H9 (cell line): Measurements from ENCODE around the gene TRPM8. TPM values are rescaled to one million over a fixed set of nuclear protein-coding genes. Genes with fewer than 3 reads are reported as not detected.

Experiments
- DNase-seq: peaks from one replicate; pipeline ENCODE4 v3.0.0-alpha.2; 2017
- H2AFZ ChIP-seq: one replicate; pipeline ENCODE4 v1.6.1; 2013; ENCODE audit warnings: mild to moderate bottlenecking, low read length, control low read depth, moderate library complexity
- H2AK5ac ChIP-seq: 2 replicates; pipeline ENCODE4 v1.6.1; 2013; ENCODE audit warnings: low read length, control low read depth, mixed read lengths; ENCODE audit not compliant: insufficient read length
- H2BK120ac ChIP-seq: one replicate; pipeline ENCODE4 v1.6.1; 2013; ENCODE audit warnings: low read depth, mild to moderate bottlenecking, low read length, control low read depth, inconsistent platforms; ENCODE audit not compliant: poor library complexity, severe bottlenecking
- H2BK12ac ChIP-seq: 2 replicates; pipeline ENCODE4 v1.6.1; 2013; ENCODE audit warnings: low read length, control low read depth, mixed read lengths, low read depth; ENCODE audit not compliant: insufficient read length
- H2BK15ac ChIP-seq: 2 replicates; pipeline ENCODE4 v1.6.1; 2013; ENCODE audit warnings: low read depth, low read length, control low read depth
- H2BK20ac ChIP-seq: one replicate; pipeline ENCODE4 v1.6.1; 2013; ENCODE audit warnings: low read depth, mild to moderate bottlenecking, low read length, control low read depth, inconsistent platforms; ENCODE audit not compliant: poor library complexity, severe bottlenecking
- H2BK5ac ChIP-seq: 2 replicates; pipeline ENCODE4 v1.6.1; 2013; ENCODE audit warnings: low read length, control low read depth, mixed read lengths; ENCODE audit not compliant: insufficient read length
- H3K14ac ChIP-seq: 2 replicates; pipeline ENCODE4 v1.6.1; 2013; ENCODE audit warnings: low read length, control low read depth; ENCODE audit not compliant: insufficient read depth
- H3K18ac ChIP-seq: 2 replicates; pipeline ENCODE4 v1.6.1; 2013; ENCODE audit warnings: low read depth, mild to moderate bottlenecking, mixed read lengths, low read length, control low read depth; ENCODE audit not compliant: insufficient read length
- H3K23ac ChIP-seq: 2 replicates; pipeline ENCODE4 v1.6.1; 2013; ENCODE audit warnings: low read length, control low read depth, mixed read lengths, low read depth; ENCODE audit not compliant: insufficient read length
- H3K23me2 ChIP-seq: 2 replicates; pipeline ENCODE4 v1.6.1; 2013; ENCODE audit warnings: low read depth, mild to moderate bottlenecking, mixed read lengths, low read length, control low read depth; ENCODE audit not compliant: insufficient read length, poor library complexity, severe bottlenecking
- H3K27ac ChIP-seq: 2 replicates; pipeline ENCODE4 v1.5.1; 2013; ENCODE audit warnings: low read length, control low read depth, mixed read lengths, low read depth; ENCODE audit not compliant: insufficient read length
- H3K27me3 ChIP-seq: 2 replicates; pipeline ENCODE4 v1.6.1; 2013; ENCODE audit warnings: low read length, control low read depth, inconsistent platforms; ENCODE audit not compliant: insufficient read depth
- H3K4ac ChIP-seq: 2 replicates; pipeline ENCODE4 v1.6.1; 2013; ENCODE audit warnings: low read depth, mild to moderate bottlenecking, control low read depth, inconsistent platforms, low read length, moderate library complexity
- H3K4me1 ChIP-seq: 2 replicates; pipeline ENCODE4 v1.6.1; 2013; ENCODE audit warnings: low read length, control low read depth, inconsistent platforms; ENCODE audit not compliant: insufficient read depth
- H3K4me2 ChIP-seq: 2 replicates; pipeline ENCODE4 v1.6.1; 2013; ENCODE audit warnings: low read length, control low read depth, mixed read lengths; ENCODE audit not compliant: insufficient read length, insufficient read depth
- H3K56ac ChIP-seq: 2 replicates; pipeline ENCODE4 v1.6.1; 2013; ENCODE audit warnings: low read depth, mild to moderate bottlenecking, mixed read lengths, low read length, control low read depth; ENCODE audit not compliant: insufficient read length
- H3K79me1 ChIP-seq: 2 replicates; pipeline ENCODE4 v1.6.1; 2013; ENCODE audit warnings: low read depth, mild to moderate bottlenecking, moderate library complexity, low read length, control low read depth, inconsistent platforms; ENCODE audit not compliant: insufficient read depth, poor library complexity, severe bottlenecking
- H3K79me2 ChIP-seq: 2 replicates; pipeline ENCODE4 v1.6.1; 2013; ENCODE audit warnings: low read length, control low read depth, inconsistent platforms; ENCODE audit not compliant: insufficient read depth
- H3K9ac ChIP-seq: 2 replicates; pipeline ENCODE4 v1.6.1; 2013; ENCODE audit warnings: low read length, control low read depth, mixed read lengths; ENCODE audit not compliant: insufficient read length; ENCODE audit errors: extremely low read depth
- H3K9me3 ChIP-seq: one replicate; pipeline ENCODE4 v1.6.1; 2013; ENCODE audit warnings: low read depth, low read length, inconsistent platforms; ENCODE audit not compliant: control insufficient read depth
- H3T11ph ChIP-seq: one replicate; pipeline ENCODE4 v1.6.1; 2013; ENCODE audit warnings: mild to moderate bottlenecking, low read length, control low read depth, inconsistent platforms
- H4K20me1 ChIP-seq: one replicate; pipeline ENCODE4 v1.6.1; 2013; ENCODE audit not compliant: control insufficient read depth, insufficient read length, insufficient read depth
- H4K5ac ChIP-seq: 2 replicates; pipeline ENCODE4 v1.6.1; 2013; ENCODE audit warnings: low read depth, mild to moderate bottlenecking, mixed read lengths, low read length, control low read depth; ENCODE audit not compliant: insufficient read length
- H4K8ac ChIP-seq: replicated peaks from 2 replicates; pipeline ENCODE4 v1.6.1; 2013; ENCODE audit warnings: low read length, control low read depth, mixed read lengths, low read depth; ENCODE audit not compliant: insufficient read length
- H4K91ac ChIP-seq: 2 replicates; pipeline ENCODE4 v1.6.1; 2013; ENCODE audit warnings: low read depth, mild to moderate bottlenecking, moderate library complexity, mixed read lengths, low read length, control low read depth; ENCODE audit not compliant: insufficient read length
- H3K27ac Mint-ChIP-seq, 3 experiments: 2 replicates in 2 of 3; 3 replicates in 1 of 3; pipeline ENCODE4 v1.8.0; 2020 to 2021; ENCODE audit warnings: mixed read lengths in 3 of 3, mild to moderate bottlenecking in 1 of 3, moderate library complexity in 1 of 3
- H3K27me3 Mint-ChIP-seq: 2 replicates; pipeline ENCODE4 v1.8.0; 2021; ENCODE audit warnings: low read depth, mild to moderate bottlenecking, moderate library complexity, mixed read lengths
- H3K36me3 Mint-ChIP-seq, 3 experiments: 2 replicates in 2 of 3; 3 replicates in 1 of 3; pipeline ENCODE4 v1.8.0; 2020 to 2021; ENCODE audit warnings: low read depth in 3 of 3, mixed read lengths in 3 of 3; ENCODE audit not compliant: insufficient read depth in 1 of 3
- H3K4me1 Mint-ChIP-seq, 2 experiments: 2 replicates each; pipeline ENCODE4 v1.8.0; 2020; ENCODE audit warnings: mixed read lengths in 2 of 2
- H3K4me3 Mint-ChIP-seq, 2 experiments: 2 replicates in 1 of 2; 3 replicates in 1 of 2; pipeline ENCODE4 v1.8.0; 2020 to 2021; ENCODE audit warnings: mild to moderate bottlenecking in 2 of 2, mixed read lengths in 2 of 2, moderate library complexity in 1 of 2
- H3K9me3 Mint-ChIP-seq, 2 experiments: 2 replicates in 1 of 2; 3 replicates in 1 of 2; pipeline ENCODE4 v1.8.0; 2020; ENCODE audit warnings: mild to moderate bottlenecking in 2 of 2, mixed read lengths in 2 of 2, moderate library complexity in 1 of 2
- CTCF ChIP-seq: fragments of 200-600 bp; sonication (generic); conservative IDR thresholded peaks from 3 replicates; pipeline ENCODE4 v1.8.0; 2021; ENCODE audit warnings: antibody characterized with exemption, mild to moderate bottlenecking
- WGBS: extraction: QIAGEN DNeasy Blood & Tissue Kit; methylation state at CpG from one replicate; pipeline ENCODE4 v1.1.7; 2013; ENCODE audit warnings: missing lambda C conversion rate, low lambda C conversion rate, mixed read lengths; ENCODE audit not compliant: insufficient read length; ENCODE audit errors: extremely low coverage; 5-methylcytosine and 5-hydroxymethylcytosine counted together
- total RNA-seq: library from RNA; stranded (reverse); gene quantifications from 2 replicates; pipeline ENCODE4 v1.2.1, GENCODE V29; 2021

Gene TRPM8
- total RNA-seq, 1 experiment from 2014 or later, result 0.28 TPM

- no peaks in the 10 kb centered on the region for H3K79me2 ChIP-seq
- no peak overlapping the region for H2AFZ ChIP-seq
- H3K23me2 ChIP-seq, result no peaks in the 10 kb centered on the region
- no peak overlapping the region for H4K8ac ChIP-seq
- no peak overlapping the region for H3K23ac ChIP-seq
- Mint-ChIP-seq H3K4me1 (peaks cover 0 to 10% of the 10 kb centered on the region in 2 experiments; a peak in 2 of 4 replicates), H3K27me3 (peaks cover 3% of the 10 kb centered on the region), H3K36me3 (no peaks in the 10 kb centered on the region; a peak in 1 of 7 replicates), H3K27ac (no peak overlapping the region), H3K4me3 (no peak overlapping the region), H3K9me3 (peaks cover 0 to 5% of the 10 kb centered on the region in 2 experiments; a peak in 1 of 5 replicates)
- no peak overlapping the region for H4K5ac ChIP-seq
- no peak for DNase-seq
- H2BK5ac ChIP-seq, result no peak overlapping the region
- TF ChIP-seq CTCF, result no peak
- no peak overlapping the region for H3K18ac ChIP-seq
- no peak overlapping the region for H2AK5ac ChIP-seq
- H3K14ac ChIP-seq, result no peak overlapping the region
- H3K27ac ChIP-seq, result no peak overlapping the region
- no peak overlapping the region for H4K91ac ChIP-seq
- H3K4me1 ChIP-seq, result no peaks in the 10 kb centered on the region
- H2BK120ac ChIP-seq, result no peak overlapping the region
- no peaks in the 10 kb centered on the region for H3K27me3 ChIP-seq
- no peak overlapping the region for H3K4me2 ChIP-seq
- no peaks in the 10 kb centered on the region for H3K9me3 ChIP-seq
- no peaks in the 10 kb centered on the region for H4K20me1 ChIP-seq
- no peaks in the 10 kb centered on the region for H3K79me1 ChIP-seq
- no CpG with 5 or more reads among the region's 3 CpGs for WGBS
- H3T11ph ChIP-seq, result no peak overlapping the region
- H3K56ac ChIP-seq, result no peak overlapping the region
- H2BK20ac ChIP-seq, result no peak overlapping the region
- H2BK15ac ChIP-seq, result no peak overlapping the region
- no peak overlapping the region for H2BK12ac ChIP-seq
- no peak overlapping the region for H3K4ac ChIP-seq
- H3K9ac ChIP-seq, result no peak overlapping the region
These were observed 89.3 kb downstream of the TRPM8 start for GRCh38 chr2:234006501-234006900.
